Urinary bladder (tissue), 4 donors: ENCODE data around the gene COG7. TPM values are rescaled to one million over a fixed set of nuclear protein-coding genes. Genes with fewer than 3 reads are reported as not detected.
"Not testable (repeated sequence)": the region's sequence is repeated elsewhere in the genome, so short reads cannot be mapped to it uniquely, and the experiment has no call there.

Experiments
- DNase-seq: peaks from one replicate; pipeline ENCODE4 v3.0.0-alpha.2; 2015; ENCODE audit errors: extremely low spot score
- H3K27ac ChIP-seq: one replicate; pipeline ENCODE4 v1.5.1; 2013; ENCODE audit warnings: low read depth, mild to moderate bottlenecking, moderate library complexity
- H3K36me3 ChIP-seq: one replicate; pipeline ENCODE4 v1.6.1; 2013; ENCODE audit warnings: mild to moderate bottlenecking, moderate library complexity; ENCODE audit not compliant: insufficient read depth
- H3K4me1 ChIP-seq: one replicate; pipeline ENCODE4 v1.6.1; 2013; ENCODE audit warnings: mild to moderate bottlenecking, moderate library complexity; ENCODE audit not compliant: insufficient read depth
- H3K4me3 ChIP-seq: one replicate; pipeline ENCODE4 v1.5.1; 2013; ENCODE audit warnings: low read depth, low read length
- WGBS: extraction: QIAGEN DNeasy Blood & Tissue Kit; methylation state at CpG from one replicate; pipeline ENCODE4 v1.1.7; 2013; 5-methylcytosine and 5-hydroxymethylcytosine counted together
- polyA plus RNA-seq: library from polyadenylated mRNA; stranded (reverse); fragments of 200-250 nt; gene quantifications from one replicate; pipeline ENCODE4 v1.2.3, GENCODE V29; 2013
- total RNA-seq: library from RNA; depleted of rRNA; stranded (reverse); fragments of >200 nt; gene quantifications from one replicate; pipeline ENCODE4 v1.2.3, GENCODE V29; 2014
- donor health status: healthy with polysubstance abuse.
- donor health status: healthy.

The COG7 gene
- total and polyA plus RNA-seq, 2 donors: 16.6 to 25.6 TPM

- H3K36me3 ChIP-seq: no peaks in the 10 kb centered on the region
- WGBS: 55% methylated on average over 37 of the region's 37 CpGs
- H3K27ac ChIP-seq: no peak overlapping the region
- DNase-seq: no peak
- H3K4me1 ChIP-seq: peaks cover 3% of the 10 kb centered on the region
- peak overlapping the region; percentile 80 for H3K4me3 ChIP-seq
Measured at GRCh38 chr16:23453338-23454052, 506 bp upstream of the COG7 start.

- WGBS: under 1% methylated on average over 10 of the region's 10 CpGs
- no peaks in the 10 kb centered on the region for H3K36me3 ChIP-seq
- peaks cover 3% of the 10 kb centered on the region for H3K4me1 ChIP-seq
- H3K4me3 ChIP-seq: peak overlapping the region; percentile 80
- DNase-seq: no peak
- no peak overlapping the region for H3K27ac ChIP-seq
Measured at GRCh38 chr16:23452221-23452571, 793 bp downstream of the COG7 start.

DNA sequence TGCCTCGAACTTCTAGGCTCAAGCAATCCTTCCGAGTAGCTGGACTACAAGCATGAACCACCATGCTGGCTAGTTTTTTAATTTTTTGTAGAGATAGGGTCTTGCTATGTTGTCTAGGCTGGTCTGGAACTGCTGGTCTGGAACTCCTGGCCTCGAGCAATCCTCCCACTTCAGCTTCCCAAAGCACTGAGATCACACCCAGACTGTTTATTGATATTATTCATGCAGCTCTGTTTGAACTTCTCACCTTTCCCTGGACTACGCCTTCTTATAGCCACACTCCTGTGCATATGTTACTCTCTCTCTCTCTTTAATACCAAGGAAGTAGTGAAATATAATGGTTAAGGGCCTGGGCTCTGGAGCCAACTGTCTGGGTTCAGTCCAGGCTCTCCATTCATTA, 4.6 kb downstream of the COG7 start:
- Histone ChIP-seq H3K36me3 (peaks cover 6% of the 10 kb centered on the region), H3K27ac (no peak overlapping the region), H3K4me1 (peaks cover 3% of the 10 kb centered on the region), H3K4me3 (no peak overlapping the region)
- DNase-seq: no peak
- WGBS: 82% methylated on average over 4 of the region's 4 CpGs

- DNase-seq, H3K4me1 ChIP-seq, H3K27ac ChIP-seq, H3K4me3 ChIP-seq, H3K36me3 ChIP-seq: not testable (repeated sequence)
- WGBS: 91% methylated on average over 7 of the region's 7 CpGs
Measured at GRCh38 chr16:23437542-23437941, 15.4 kb downstream of the COG7 start.

- no peak for DNase-seq
Measured at GRCh38 chr16:23436951-23437350, 16.0 kb downstream of the COG7 start.

GRCh38 chr16:23435500-23435899, 17.5 kb downstream of the COG7 start:
- DNase-seq: no peak

More at GRCh38 chr16:23436951-23437350, 16.0 kb downstream of the COG7 start:
- no peak overlapping the region for H3K27ac ChIP-seq
- no peak overlapping the region for H3K4me3 ChIP-seq
- peaks cover 2% of the 10 kb centered on the region for H3K36me3 ChIP-seq
- no peaks in the 10 kb centered on the region for H3K4me1 ChIP-seq
- 90% methylated on average over 4 of the region's 4 CpGs for WGBS

GRCh38 chr16:23434380-23434779, 18.6 kb downstream of the COG7 start:
- DNase-seq: peak; percentile 45
- WGBS: 25% methylated on average over 6 of the region's 6 CpGs
- no peaks in the 10 kb centered on the region for H3K36me3 ChIP-seq
- no peak overlapping the region for H3K4me3 ChIP-seq
- no peak overlapping the region for H3K27ac ChIP-seq
- no peaks in the 10 kb centered on the region for H3K4me1 ChIP-seq

More at GRCh38 chr16:23435500-23435899, 17.5 kb downstream of the COG7 start:
- WGBS: 60% methylated on average over 6 of the region's 6 CpGs
- Histone ChIP-seq H3K4me3 (no peak overlapping the region), H3K4me1 (no peaks in the 10 kb centered on the region), H3K27ac (no peak overlapping the region), H3K36me3 (no peaks in the 10 kb centered on the region)

GRCh38 chr16:23433261-23433920, 19.6 kb downstream of the COG7 start:
- Histone ChIP-seq H3K4me3 (no peak overlapping the region), H3K27ac (no peak overlapping the region), H3K36me3 (no peaks in the 10 kb centered on the region), H3K4me1 (no peaks in the 10 kb centered on the region)
- DNase-seq: no peak
- 86% methylated on average over 16 of the region's 16 CpGs for WGBS

GRCh38 chr16:23432176-23433128, 20.5 kb downstream of the COG7 start:
- WGBS: 94% methylated on average over 10 of the region's 10 CpGs

GRCh38 chr16:23428351-23428750, 24.6 kb downstream of the COG7 start:
- no peaks in the 10 kb centered on the region for H3K4me1 ChIP-seq
- 84% methylated on average over 2 of the region's 2 CpGs for WGBS
- DNase-seq: no peak
- H3K36me3 ChIP-seq: no peaks in the 10 kb centered on the region
- no peak overlapping the region for H3K4me3 ChIP-seq
- no peak overlapping the region for H3K27ac ChIP-seq

More at GRCh38 chr16:23432176-23433128, 20.5 kb downstream of the COG7 start:
- DNase-seq: no peak
- Histone ChIP-seq H3K4me3 (no peak overlapping the region), H3K36me3 (no peaks in the 10 kb centered on the region), H3K4me1 (no peaks in the 10 kb centered on the region), H3K27ac (no peak overlapping the region)

DNA sequence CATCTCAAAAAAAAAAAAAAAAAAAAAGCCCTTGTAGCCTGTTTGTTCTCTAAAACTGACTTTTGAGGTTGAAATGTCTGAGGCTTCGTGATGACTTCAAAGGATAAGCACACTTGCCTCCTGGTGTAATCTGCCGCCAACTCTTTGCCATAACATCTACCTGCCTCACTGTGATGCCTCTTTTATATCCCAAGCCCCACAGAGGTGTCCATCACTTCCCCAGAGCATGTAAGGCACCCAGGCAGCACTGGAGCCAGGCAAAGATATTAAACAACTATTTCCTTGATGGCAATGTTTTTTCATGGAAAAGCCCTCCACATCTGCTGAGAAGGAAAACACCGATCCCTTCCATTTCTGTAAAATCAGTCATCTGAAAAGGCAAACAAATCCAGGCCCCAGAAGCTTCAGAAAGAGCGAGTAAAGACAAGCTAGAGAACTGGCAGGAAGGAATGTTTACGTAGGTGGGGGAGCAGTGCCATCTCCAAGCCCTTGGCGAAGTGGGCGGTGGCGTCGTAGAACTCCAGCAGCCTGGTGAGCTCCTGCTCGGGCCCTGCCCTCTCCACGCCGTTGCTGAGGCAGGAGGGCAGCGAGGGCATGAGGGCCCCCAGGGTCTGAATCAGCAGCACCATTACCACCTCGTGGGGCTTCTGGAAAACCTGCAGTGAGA, 28.6 kb downstream of the COG7 start:
- Histone ChIP-seq H3K36me3 (no peaks in the 10 kb centered on the region), H3K4me3 (no peak overlapping the region), H3K27ac (peak overlapping the region; percentile 32), H3K4me1 (no peaks in the 10 kb centered on the region)
- DNase-seq: no peak
- 79% methylated on average over 14 of the region's 14 CpGs for WGBS

GRCh38 chr16:23423496-23424049, 29.4 kb downstream of the COG7 start:
- Histone ChIP-seq H3K4me1 (no peaks in the 10 kb centered on the region), H3K4me3 (no peak overlapping the region), H3K27ac (peak overlapping the region; percentile 87), H3K36me3 (no peaks in the 10 kb centered on the region)
- DNase-seq: peak; percentile 53
- 12% methylated on average over 11 of the region's 11 CpGs for WGBS

DNA sequence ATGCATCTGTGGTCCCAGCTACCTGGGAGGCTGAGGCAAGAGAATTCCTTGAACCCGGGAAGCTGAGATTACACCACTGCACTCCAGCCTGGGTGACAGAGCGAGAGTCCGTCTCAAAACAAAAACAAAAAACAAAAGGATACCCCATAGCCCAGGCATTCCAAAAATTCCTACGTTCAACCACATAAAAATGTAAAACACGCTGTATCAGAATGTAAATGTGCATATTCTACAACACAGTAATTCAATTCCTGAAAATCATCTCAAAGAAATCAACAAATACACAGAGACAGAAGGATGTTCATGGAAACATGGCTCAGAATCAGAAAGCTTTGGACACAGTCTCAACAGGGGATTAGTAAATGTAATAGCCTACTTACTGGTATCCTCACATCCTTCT, 33.0 kb downstream of the COG7 start:
- Histone ChIP-seq H3K4me1 (no peaks in the 10 kb centered on the region), H3K27ac (no peak overlapping the region), H3K36me3 (peaks cover 2% of the 10 kb centered on the region), H3K4me3 (no peak overlapping the region)
- DNase-seq: no peak
- 72% methylated on average over 5 of the region's 5 CpGs for WGBS
